GM12872 (cell line): ENCODE data around the gene CHEK1.

Experiments
- CTCF ChIP-seq: IDR thresholded peaks from 3 replicates; pipeline ENCODE4 v1.5.1; 2011; ENCODE audit warnings: low read depth, mild to moderate bottlenecking, low read length, moderate library complexity; ENCODE audit not compliant: insufficient read depth

Gene CHEK1

DNA sequence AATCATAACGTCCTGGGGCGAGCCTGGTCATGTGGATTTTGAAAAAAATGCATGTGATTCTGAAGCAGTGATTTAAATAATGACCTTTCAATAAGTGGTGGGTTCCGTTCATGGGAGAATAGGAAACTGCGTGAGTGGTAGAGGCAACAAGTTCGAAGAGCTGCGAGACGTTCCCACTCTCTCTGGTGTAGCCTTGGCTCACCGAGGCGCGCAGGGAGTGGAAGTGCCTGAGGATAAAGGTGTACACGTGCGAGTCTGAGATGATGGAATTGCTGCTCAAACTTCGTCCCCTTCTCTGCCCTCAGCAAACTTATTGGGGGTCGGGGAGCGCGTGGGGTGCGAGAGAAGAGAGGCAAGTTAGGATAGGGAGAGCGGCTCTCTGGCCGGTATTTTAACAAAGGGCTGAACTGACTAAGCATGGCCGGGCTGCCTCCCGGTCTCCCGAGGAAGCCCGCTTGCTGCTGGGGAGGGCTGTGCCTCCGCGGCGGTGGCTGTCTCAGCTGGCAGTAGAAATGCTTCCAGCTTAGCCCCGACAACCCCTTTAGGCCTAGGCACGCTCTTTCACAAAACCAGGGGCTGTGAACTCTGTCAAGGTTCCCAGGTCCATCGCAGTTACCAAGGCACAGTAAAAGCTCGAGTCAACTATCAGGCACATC, 33.2 kb upstream of the CHEK1 start:
- TF ChIP-seq CTCF: no peak

DNA sequence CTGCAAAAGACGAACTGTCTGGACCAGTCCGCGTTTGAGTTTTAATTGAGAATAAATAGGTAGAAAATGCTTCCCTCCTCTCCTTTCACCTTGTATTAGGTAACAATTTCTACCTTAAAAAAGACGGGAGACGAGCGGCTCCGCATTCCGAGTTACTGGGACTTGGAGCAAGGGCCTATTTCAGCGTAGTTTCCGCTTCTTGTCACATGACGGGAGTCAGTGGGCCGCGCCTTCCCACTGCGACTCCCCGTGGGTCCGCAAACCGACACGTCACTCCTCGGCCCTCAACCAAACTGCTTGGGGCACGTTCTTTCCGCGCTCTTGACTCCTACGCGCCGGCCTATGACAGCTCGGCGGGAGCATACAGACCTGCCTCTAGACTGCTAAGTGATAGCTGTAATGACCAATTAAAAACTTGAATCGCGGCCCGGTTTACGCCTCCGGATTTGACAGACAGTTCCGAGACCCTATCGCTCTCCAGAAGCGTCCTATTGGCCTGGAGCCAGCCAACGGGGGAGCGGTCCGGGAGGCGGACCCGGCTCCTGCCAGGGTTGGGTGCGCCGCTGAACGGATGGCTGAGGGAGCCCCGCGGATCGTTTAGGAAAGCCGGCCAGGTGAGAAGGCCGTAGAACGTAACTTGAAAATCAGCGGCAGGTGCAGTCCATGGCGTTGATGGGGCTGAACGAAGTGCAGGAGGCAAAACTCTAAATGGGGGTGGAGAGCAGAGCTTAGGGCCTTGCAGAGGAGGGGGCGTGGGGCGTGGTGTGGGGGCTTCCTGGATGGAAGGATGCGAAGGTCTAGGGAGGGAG, 32.5 kb upstream of the CHEK1 start, which contains the start of gene STT3A:
Gene STT3A (plus strand): TSS at position 548 of the 809 bp plus-strand sequence. CDS start 3,064 bp downstream, outside the sequence.
- no peak for TF ChIP-seq CTCF

- TF ChIP-seq CTCF: no peak
Observed at GRCh38 chr11:125593114-125593820, 31.7 kb upstream of the CHEK1 start.

GRCh38 chr11:125594958-125595357, 30.0 kb upstream of the CHEK1 start:
- no peak for TF ChIP-seq CTCF

DNA sequence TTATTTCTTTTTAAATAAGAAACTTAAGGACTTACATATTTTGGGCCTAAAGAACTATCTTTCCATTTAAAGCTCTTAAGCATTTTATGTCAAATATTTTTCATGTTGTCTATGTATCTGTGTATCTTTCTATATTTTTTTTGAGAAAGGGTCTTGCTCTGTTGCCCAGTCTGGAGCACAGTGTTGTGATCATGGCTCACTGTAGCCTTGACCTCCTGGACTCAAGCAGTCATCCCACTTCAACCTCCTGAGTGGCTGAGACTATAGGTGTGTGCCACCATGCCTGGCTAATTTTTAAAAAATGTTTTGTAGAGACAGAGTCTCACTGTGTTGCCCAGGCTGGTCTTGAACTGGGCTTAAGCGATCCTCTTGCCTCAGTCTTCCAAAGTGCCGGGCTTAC, 24.3 kb upstream of the CHEK1 start:
- no peak for TF ChIP-seq CTCF

- no peak for TF ChIP-seq CTCF
Observed at GRCh38 chr11:125603207-125603606, 21.8 kb upstream of the CHEK1 start.

DNA sequence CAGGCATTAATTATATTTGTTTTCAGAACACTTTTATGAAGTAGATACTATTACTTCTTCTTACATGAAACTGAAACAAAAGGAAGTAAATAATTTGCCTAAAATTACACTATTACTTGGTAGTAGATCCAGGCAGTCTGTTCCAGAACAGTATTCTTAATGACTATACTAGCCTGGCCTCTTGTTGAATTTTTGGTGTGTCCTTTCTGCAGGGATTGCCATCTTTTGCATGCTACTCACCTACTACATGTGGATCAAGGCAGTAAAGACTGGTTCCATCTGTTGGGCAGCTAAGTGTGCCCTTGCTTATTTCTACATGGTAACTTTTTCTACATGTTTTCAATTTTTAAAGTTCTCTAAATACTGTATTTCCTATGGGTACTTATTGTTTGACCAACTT, 19.5 kb upstream of the CHEK1 start:
- no peak for TF ChIP-seq CTCF
